Epidermal melanocyte (primary cell): ENCODE results near the gene NACC2.

Experiments
- DNase-seq: peaks from one replicate; pipeline ENCODE4 v3.0.0; 2011; ENCODE audit warnings: low spot score; ENCODE audit not compliant: insufficient read length

Gene NACC2

DNA sequence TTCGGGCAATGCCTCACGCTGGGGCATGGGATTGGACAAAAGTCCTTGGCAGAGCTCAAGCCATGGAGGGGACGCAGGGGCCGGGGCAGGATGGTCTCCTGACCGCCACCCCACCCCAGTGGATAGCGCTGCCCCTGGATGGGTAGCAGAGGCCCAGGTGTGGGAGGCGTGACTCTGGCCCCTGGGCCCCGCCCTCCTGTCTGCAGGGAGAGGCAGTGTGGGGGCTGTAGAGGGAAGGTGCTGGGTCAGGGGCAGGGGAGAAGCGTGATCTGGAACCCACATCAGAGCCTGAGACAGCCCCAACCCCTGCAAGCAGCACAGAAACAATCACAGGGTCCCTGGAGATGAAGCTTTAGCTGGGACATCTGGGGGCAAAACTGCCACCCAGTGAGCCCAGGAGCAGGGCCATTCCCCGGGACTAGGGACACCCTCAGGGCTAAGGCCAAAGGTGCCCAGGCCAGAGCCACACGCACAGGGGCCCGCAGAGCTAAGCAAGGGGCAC, 36.2 kb downstream of the NACC2 start:
- DNase-seq, result no peak

DNA sequence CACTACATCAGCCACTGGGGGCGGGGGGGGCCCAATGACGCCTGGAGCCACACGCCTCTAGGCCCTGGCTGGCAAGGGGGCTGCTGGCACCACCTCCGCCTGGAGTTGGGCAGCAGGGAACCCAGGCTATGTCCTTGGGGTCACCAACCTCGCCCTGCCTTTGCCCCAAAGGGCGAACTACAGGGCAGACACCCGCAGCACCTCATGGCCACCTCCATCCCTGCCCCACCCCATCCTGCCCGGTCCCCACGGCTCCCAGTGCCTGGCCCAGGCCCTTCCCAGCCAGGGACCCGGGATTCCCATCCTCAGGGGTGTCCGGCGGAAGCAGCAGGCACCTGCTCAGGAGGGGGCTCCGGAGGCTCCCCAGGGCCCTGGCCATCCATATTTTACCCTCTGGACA, 37.0 kb downstream of the NACC2 start:
- no peak for DNase-seq

DNA sequence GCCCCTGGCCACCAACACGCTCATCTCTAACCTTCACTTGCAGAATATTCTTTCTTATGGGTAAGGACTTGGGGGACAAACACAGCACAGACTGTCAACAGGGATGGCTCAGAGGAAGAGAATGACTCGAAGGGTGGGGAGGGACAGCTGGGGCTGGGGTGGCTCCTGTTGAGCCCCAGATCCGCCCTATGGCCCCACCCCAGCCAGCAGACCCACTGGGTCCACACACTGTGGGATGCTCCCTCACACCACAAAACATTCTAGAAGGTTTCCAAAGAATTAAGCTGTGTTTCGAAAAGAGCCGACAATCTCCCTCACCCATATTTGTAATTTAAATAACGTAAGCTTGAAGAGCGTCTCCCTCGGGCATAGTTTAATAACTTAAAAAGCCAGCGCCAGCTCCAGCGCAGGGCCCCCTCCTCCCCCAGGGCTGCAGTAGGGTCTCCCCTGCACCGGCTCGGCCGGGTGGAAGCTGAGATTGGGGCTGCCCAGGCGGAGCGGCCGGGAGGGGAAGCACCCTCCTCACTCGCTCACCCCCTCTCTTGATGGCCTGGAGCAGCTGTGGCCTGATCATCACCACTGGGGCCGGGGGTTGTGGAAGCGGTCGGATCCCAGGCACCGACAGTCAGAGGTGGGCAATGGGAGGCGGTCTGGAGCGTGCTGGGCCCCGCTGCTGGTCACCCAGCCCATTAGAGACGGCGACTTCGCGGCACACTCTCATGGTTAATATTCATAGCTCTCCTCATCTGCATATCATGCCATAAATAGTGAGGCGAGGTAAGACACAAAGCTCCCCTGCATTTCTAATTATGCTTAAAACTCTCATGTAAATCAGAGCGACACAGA, 37.6 kb downstream of the NACC2 start:
- no peak for DNase-seq

DNA sequence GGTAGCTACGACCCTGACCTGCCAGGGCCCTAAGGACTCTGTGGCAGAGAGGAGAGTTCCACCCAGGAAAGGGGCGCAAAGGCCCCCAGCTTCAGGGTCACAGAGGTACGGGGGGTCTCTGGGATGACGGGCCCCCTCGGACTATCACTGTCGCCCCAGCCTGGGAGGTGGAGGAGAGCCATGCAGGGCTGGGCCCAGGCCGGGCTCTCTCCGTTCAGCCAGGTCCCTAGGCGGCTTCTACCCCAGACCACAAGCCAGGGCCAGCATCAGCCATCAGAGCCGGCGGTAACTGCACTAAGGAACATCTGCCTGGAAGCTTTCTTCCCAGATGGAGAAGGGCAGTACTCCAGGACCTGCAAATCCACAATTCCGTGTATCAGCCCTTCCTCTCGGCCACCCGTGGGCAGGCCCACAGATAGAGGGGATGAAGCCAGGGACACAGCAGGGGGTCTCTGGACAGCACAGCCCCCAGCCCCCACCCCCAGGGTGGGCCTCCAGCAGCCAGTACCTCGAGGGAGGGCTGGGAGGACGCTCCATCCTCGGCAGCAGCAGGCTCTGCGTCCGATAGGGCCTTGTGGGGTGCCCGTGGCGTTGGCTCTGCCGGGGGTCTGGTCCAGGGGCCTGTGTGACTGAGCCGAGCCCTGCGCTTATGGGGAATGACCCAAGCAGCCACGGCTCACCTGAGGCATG, 38.4 kb downstream of the NACC2 start:
- peak; percentile 10 for DNase-seq

DNA sequence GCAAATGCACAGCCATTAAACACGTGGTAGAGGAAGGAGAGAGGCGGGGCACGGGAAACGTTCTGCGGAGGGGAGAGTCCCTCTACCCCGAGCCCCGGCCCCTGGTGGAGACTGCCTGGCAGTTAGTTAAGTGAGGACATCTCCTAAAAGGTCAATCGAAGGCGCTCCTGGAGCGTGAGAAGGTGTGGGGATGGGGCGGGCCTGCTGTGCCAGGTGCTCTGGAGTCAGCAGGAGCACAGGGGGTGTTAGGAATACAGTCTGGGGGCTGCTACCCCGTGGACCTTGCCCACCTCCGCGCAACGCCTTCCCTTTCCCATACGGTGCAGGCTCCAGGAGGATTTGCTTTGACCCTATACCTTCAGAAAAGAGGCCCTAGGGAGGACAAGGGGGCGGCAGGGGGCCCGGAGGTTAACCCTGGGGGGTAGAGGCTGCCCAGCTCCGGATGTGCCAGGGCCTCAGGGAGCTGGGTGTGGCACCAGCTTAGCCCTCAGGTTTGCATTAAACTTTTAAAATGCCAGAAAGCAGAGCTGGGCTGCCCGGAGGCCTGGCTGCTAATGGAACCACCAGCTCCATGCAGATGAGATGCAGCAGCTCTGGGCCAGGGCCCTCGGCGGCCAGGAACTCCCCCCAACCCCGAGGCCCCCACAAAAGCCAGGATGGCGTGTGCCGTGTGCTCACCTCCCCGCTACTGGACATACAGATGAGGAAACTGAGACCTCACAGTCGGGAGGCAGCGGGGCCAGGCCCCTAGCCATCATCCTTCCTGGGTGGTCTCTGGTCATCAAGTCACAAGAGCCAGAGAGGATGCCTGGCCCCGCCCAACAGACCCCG, 39.2 kb downstream of the NACC2 start:
- DNase-seq, result no peak

DNA sequence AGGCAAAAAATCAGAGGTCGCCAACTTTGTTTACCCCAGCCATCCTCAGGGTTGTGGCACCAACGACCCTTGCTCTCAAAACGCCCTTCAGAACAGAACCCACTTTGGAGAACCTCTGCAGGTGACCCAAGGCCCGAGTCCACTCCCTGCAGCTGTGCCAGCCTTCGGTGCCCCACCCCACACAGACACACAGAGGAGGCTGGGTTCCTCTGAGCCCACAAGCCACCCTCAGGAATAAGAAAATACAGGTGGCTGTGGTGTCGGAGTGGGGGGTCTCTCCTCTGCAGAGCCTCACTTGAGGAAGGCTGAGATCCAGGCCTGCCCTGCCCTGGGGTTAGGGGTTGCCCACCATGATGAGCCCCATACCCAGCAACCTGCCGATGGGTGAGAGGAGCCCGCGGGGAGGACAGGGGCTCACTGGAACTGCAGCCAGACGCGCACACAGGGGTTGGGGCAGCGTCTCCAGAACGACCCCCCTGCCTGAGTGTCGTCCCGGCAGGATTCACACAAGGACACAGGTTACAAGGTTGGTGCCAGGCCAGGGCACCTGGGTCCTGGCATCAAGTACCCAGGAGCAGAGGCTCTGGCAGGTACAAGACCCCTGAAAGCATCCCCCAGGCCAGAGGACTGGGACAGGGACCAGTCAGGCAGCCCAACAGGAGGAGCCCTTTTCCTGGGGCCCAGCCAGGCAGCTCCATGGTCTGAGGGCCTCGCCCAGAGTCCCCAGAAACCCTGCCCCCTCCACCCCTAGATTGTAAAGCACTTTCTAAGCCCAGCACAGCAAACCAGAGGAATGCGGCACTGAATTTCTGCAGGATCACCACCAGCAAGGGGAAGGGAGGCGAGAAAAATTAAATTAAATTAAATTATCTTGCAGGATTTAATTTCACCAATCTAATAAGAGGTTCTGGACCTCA, 40.0 kb downstream of the NACC2 start:
- no peak for DNase-seq

DNA sequence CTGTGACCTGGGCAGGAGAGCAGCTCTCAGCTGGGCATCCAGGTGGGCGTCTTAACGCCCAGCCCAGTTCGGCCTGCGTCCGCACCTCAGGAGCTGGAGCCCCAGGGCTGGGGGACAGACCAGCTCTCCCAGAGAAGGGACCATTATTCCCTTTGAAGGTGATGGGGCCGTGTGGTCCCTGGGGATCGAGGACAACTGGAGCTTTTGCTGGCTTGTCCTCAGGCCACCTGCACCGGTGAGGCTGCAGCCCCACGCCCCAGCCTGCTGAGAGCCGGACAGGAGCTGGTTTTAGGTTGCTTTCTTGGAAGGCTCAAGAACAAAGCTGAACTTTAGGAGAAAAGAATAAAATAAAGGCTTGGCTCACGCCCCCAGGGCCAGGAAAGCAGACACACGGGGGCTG, 40.9 kb downstream of the NACC2 start:
- DNase-seq, result no peak

DNA sequence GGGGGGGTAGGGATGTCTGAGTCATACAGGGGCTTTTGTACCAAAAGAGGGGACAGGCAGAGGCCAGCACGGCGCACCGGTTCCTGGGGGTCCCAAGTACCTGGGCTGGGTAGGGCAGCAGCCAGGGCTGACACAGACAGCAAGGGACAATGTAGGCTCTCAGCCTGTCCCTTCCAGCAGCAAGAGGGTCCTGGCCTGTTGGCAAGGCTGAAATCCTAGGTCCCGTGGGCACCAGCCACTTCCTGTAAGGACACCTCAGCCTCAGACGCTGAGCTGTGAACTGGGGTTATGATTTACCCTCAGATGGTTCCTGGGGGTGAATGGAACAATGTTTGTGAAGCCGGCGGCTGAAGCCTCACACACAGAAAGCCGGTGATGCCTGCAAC, 41.3 kb downstream of the NACC2 start:
- no peak for DNase-seq

DNA sequence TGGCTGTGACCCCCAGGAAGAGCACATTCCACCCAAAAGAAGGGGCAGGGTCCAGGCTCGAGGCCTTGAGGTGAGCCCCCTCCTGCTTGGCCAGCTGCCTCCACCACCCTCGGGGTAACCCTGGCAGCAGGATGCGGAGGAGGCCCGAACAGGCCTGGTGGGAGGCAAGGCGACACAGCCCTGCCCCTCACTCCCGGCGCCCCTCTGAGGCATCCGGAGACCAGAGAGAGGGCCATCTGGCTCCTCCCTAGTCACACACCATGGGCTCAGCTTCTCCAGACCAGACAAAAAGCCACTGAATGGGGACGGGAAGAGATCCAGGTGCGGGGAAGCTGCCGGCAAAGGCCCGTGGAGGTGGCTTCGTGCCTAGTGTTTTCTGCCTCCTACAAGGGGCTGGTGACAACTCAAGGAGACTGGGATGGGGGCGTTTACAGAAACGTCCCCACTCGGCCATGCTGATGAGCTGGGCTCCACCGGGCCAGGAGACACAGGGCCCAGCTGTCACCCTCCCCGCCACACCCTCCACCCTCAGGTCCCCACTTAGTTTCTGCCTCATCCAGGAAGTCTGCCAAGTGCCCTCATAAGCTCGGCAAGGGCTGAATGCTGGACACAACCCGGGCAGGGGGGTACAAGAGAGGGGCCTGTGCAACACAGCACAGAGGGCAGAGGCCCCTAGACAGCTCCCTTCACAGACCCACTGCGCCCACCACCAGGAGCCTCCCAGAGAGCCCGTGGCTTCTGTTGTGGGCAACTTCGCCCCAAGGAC, 41.9 kb downstream of the NACC2 start:
- DNase-seq, result no peak

DNA sequence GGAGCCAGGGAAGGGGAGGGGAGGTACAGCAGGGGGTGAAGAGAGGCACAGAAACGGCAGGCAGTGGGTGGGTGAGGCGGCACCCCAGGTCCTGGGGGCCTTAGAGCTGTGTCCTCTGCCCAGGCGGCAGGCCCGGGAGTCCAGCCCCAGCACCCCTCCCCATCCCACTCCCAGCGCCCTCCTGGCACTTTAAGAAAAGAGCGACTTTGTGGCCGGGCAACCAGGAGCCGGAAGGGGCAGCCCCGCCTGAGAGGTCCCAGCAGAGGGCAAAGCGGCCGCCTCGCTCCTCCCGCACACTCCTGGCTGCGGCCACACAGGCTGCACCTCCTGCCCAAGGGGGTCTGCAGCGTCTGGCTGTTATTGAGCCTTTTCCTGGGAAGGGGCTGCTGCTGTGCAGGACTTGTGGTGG, 42.6 kb downstream of the NACC2 start:
- no peak for DNase-seq

DNA sequence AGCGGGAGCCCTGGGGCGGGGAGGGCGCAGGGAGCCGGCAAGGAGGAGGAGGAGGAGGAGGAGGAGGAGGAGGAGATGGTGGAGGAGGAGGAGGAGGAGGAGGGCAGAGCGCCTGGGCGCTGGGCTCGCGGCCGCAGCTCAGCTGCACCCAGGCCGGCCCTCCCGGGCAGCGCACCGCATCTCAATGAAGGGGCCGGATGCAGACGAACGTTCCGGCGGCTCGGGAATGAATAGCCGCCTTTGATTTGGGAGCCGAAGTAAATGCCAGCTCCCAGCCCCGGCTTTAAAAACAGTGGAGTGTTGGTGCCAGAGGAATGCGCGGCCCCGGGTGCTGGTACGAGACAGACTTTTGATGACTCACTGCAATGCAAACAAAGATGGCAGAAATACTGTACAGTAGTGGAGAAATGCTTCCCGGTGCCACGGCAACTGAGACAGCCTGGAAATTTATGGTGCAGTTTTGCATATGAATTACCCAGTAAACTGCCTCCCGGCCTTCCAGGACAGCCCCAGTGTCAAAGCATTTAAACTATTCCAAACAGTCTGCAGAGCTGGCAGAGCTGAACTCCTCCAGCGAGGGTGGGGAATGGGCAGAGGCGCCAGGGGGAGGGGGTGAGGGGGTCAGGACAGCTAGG, 43.1 kb downstream of the NACC2 start:
- peak; percentile 82 for DNase-seq

DNA sequence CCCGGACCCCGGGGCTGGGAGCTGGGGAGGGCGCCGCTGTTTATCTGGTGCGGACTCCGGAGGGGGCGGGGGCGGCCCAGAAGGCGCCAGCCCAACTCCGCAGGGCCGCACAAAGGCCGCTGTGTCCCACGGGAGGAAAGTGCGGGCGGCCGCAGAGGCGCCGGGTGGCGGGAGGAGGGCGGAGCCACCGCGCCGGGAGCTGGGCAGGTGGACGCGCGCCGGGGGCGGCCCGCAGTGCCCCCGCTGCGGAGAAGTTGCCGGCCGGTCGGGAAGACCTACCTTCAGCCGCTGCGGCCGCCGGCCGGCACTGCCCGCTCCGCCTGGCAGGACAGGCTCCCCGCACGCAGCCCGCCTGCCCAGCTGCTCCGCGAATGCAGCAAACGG, 43.6 kb downstream of the NACC2 start:
- DNase-seq, result no peak

DNA sequence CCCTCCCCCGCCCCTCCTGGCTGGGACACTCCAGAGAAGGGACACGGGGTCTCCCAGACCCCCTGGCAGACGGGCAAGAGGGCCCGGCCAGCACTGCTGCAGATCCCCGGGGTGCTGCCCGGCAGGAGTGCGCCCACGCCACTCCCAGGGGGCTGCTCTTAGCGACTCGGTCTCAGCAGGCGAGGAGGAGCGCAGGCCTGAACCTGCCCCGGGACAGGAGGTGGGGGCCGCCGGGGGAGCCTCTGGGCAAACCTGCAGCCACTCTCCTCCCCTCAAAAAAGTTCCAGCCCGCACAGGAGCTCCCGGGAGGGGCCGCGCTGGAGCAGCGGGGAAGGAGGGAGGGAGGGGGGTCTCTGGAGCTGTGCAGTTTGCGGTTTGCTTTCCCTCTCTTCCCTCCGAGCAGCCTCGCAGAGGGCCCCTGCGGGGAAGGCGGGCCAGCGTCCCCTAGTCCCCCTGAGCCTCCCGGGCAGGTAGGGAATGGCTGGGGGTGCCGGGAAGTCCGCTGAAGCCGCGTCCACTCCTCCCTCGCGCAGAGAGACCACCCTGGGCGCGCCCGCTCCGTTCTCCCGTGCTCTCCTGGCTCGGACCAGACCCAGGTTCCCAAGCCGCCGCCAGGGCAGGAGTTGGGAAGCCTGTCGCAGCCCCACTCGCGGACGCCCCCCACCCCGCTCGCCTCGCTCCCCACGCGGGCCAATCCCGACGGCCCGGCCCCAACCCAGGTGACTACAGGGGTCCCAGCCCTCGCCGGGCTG, 44.2 kb downstream of the NACC2 start:
- DNase-seq, result no peak

DNA sequence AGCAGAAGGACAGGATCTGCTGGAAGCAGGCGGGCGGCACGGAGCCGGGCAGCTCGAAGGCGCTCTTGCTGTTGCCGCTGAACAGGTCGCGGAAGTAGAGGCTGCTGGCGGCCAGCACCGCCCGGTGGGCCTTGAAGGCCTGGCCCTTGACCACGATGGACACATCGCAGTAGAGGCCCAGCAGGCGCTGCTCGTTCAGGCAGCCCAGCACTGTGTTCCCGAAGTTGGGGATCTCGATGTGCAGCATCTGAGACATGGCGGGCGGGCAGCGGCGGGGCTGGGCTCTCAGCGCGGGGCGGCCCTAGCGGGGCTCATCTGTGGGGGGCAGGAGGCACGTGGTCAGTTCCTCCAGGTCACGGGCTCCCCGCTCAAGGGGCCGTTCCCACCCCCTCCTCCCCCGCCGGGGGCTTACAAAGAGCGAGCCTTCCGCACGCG, 44.8 kb downstream of the NACC2 start:
- DNase-seq, result no peak

DNA sequence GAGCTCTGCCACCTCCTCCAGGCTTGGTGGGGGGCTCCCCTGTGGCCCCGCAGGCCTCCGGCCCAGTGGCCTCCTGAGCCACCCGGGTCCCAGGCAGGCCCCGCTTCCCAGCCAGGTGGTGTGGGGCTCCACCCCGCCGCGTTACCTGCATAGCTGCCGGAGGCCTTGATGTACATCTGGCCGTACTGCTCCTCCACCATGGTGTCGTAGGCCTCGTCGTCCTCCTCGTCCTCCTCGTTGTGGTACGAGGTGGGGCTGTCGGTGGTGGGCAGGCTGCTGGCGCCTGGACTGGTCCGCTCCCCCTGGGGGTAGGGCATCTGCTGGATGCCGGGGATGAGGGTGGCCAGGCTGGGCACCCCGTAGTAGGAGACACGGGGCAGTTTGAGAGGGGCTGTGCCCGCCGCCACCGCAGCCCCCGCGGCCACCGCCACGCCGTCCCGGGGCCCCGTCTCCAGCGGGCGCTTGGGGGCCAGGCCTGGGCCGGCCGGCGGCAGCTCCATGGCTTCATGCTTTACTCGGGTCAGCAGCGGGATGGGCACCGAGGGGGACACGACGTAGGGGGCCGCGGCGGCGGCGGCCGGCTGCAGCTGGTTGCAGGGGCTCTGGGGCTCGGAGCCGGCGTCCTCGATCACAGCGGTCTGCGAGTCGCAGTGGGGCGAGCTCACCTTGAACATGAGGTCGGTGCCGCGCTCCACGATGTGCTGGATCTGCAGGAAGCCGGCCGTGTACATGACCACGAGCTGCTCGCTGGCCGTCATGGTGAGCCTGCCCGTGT, 45.4 kb downstream of the NACC2 start:
- no peak for DNase-seq

DNA sequence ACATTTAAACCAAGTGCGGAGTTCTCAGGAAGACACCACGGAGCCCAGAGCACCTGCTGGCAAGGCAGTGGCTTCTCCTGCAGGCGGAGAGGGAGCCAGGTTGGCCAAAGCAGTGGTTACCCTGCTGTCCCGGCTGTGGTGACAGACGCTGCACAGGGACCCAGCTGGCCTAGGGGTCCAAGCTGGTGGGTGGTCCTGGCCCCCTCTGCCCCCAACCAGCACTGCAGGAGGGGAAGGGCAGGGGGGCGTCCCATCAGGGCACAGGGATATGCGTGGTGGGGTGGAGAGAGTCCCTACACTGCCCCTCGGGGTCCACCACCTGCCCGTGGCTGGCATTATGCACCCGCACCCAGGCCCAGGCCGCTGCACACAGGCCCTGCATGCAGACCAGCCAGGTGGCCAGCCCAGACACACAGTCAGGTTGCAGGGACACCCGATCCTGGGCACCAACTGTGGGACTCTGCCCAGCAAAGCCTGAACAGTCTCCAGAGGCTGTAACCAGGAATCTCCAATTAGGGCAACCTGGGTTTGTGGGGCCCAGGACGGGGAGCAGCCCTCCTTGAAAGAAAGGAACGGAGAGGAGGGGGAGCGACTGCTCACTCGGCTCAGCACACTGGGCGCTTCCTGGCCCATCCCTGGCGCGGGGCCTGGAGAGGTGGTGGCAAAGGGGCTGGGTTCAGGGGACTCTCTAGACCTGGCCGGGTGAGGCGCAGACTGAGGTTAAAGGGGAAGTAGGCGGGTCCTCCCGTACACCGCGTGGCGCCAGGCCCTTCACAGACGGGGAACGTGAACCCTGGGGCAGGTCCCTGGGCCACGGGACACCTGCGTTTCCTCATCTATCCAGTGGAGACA, 46.3 kb downstream of the NACC2 start:
- DNase-seq, result no peak
